AG09309 (cell line): ENCODE measurements around the gene TCEA2.

Source experiments
- DNase-seq: peaks from one replicate; pipeline ENCODE4 v3.0.0-alpha.2; 2010; ENCODE audit warnings: low read depth
- H3K4me3 ChIP-seq: 2 replicates; pipeline ENCODE4 v1.5.1; 2011; ENCODE audit warnings: mild to moderate bottlenecking, low read depth, low read length, moderate library complexity; ENCODE audit not compliant: control insufficient read depth
- CTCF ChIP-seq: IDR thresholded peaks from 2 replicates; pipeline ENCODE4 v1.5.1; 2011; ENCODE audit warnings: mild to moderate bottlenecking, low read depth, low read length, inconsistent platforms; ENCODE audit not compliant: insufficient read depth, control insufficient read depth; ENCODE audit errors: missing control alignments

Gene TCEA2

GRCh38 chr20:64119301-64119680, 56.3 kb downstream of the TCEA2 start:
- H3K4me3 ChIP-seq: no peak overlapping the region
- DNase-seq: no peak
- no peak for TF ChIP-seq CTCF

- DNase-seq: no peak
- TF ChIP-seq CTCF: no peak
- H3K4me3 ChIP-seq: no peak overlapping the region
Observed at GRCh38 chr20:64119681-64120341, 56.8 kb downstream of the TCEA2 start.

GRCh38 chr20:64121586-64121985, 58.6 kb downstream of the TCEA2 start:
- TF ChIP-seq CTCF: no peak
- no peak for DNase-seq
- H3K4me3 ChIP-seq: no peak overlapping the region
